HUES48 (cell line): Measurements from ENCODE around the gene TTC33.
"Not testable (repeated sequence)": the region's sequence is repeated elsewhere in the genome, so short reads cannot be mapped to it uniquely, and the experiment has no call there.

Experiments used
- H3K27ac ChIP-seq: one replicate; pipeline ENCODE4 v1.7.0; 2013; ENCODE audit warnings: low read depth, low read length, inconsistent platforms
- H3K27me3 ChIP-seq: 2 replicates; pipeline ENCODE4 v1.6.1; 2013; ENCODE audit warnings: mild to moderate bottlenecking, low read length; ENCODE audit not compliant: control insufficient read depth, insufficient read depth
- H3K36me3 ChIP-seq: 2 replicates; pipeline ENCODE4 v1.6.1; 2013; ENCODE audit warnings: low read length; ENCODE audit not compliant: control insufficient read depth, insufficient read depth
- H3K4me1 ChIP-seq: 2 replicates; pipeline ENCODE4 v1.6.1; 2013; ENCODE audit warnings: mild to moderate bottlenecking, low read length; ENCODE audit not compliant: control insufficient read depth, insufficient read depth
- H3K4me3 ChIP-seq: 2 replicates; pipeline ENCODE4 v1.5.1; 2013; ENCODE audit warnings: mild to moderate bottlenecking, low read depth, low read length
- H3K9ac ChIP-seq: 2 replicates; pipeline ENCODE4 v1.6.1; 2013; ENCODE audit warnings: mild to moderate bottlenecking, low read depth, low read length, moderate library complexity
- H3K9me3 ChIP-seq: 2 replicates; pipeline ENCODE4 v1.6.1; 2013; ENCODE audit warnings: low read length; ENCODE audit not compliant: control insufficient read depth, insufficient read depth

The TTC33 gene

DNA sequence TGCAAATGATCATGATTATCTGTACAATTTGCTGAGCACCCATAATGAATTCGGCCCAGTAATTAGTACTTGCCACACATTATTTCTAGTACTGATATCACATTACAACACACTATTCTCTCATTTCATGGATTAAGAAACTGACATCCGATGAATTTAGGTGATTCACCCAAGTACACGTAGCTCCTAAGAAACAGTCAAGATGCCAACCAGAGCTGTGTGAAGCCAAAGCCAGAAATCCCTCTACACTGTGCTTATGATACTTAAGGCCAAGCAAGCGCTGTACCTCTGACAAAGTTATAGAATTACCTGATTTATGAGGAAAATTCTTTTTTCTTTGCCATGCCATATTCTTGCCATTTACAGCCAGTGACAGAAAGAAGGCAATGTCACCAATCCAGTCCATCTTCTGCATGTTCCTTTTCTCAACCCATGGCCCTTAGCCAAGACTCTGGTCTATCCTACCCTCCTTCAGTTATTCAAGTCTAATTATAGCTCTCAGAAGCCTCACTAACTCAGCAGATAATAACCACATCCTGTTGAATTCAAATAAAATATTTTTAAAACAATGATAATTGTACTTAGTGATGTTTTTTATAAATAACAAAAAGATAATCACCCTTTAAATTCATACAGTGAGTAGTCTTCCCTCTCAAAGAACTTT, 150.3 kb downstream of the TTC33 start:
- Histone ChIP-seq H3K27ac (no peak overlapping the region), H3K36me3 (no peaks in the 10 kb centered on the region), H3K4me3 (no peak overlapping the region), H3K27me3 (no peaks in the 10 kb centered on the region), H3K9me3 (no peaks in the 10 kb centered on the region), H3K9ac (no peak overlapping the region), H3K4me1 (no peaks in the 10 kb centered on the region)

DNA sequence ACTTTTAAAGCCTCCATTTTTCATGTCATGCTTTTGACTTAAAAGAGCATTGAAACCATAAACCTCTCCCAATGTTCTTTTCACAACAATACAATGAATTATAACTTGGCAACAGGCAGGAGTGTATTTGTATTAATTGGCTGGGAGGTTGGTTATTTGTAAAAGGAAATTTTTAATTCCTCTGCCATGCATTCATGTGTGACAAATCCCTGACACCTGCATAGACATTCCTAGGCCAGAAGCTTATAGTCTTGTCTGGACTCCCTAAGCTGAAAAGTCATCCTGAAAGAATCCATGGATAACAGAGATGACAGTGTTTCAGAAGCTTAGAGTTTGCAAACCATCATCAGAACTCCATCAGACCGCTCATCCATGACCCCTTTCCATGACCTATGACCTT, 152.4 kb downstream of the TTC33 start:
- Histone ChIP-seq H3K36me3 (no peaks in the 10 kb centered on the region), H3K4me1 (no peaks in the 10 kb centered on the region), H3K27me3 (no peaks in the 10 kb centered on the region), H3K9ac (no peak overlapping the region), H3K9me3 (no peaks in the 10 kb centered on the region), H3K27ac (no peak overlapping the region), H3K4me3 (no peak overlapping the region)

DNA sequence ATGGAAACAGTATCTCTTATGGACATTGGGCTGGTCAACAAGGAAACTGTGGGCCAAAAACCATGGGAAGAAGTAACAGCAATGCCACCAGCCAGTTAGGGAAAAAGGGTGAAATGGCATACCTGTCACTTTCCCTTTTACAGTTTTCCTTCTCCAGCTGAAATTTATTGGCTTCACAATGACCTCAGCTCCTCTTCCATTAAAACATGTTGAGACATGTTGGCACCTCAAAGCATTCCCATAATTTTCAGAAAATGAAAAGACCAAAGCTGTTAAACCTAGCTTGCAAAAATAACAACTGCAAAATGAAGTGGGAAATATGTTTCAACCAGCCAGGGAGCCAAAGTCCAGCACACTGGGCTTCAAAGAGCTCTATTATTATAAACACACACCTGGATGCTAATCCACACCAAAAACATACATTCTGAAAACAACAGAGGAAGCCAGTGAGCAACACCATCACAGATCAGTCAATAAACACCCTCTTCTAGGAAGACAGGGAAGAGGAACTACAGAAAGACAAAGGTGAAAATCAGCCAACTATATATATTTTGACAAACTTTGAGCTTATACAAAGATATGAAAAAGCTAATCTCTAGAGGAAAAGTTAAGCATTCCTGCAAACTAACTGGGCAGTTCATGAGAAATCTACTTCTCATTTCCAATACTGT, 154.4 kb downstream of the TTC33 start:
- H3K4me1 ChIP-seq, result no peaks in the 10 kb centered on the region
- H3K4me3 ChIP-seq, result no peak overlapping the region
- H3K9me3 ChIP-seq, result no peaks in the 10 kb centered on the region

DNA sequence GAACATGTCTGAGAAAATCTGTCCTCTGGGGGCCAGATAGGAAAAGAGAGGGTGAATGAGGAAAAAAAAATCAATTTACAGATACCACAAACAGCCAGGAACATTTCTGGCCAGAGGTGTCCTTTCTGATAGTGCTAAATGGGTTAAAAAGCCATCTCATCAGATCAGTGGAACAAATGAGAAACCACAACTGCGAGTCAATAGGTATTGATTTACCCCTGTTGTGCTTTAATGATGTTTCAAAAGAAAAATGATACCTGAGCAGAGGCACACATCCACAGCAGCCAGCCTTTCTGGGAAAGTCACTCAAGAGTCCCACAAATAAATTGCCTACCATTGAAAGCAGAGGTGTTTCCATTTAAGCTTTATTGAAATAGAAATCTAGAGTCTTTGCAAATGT, 155.4 kb downstream of the TTC33 start:
- no peaks in the 10 kb centered on the region for H3K4me1 ChIP-seq
- H3K27me3 ChIP-seq, result no peaks in the 10 kb centered on the region
- no peak overlapping the region for H3K27ac ChIP-seq
- no peak overlapping the region for H3K4me3 ChIP-seq
- H3K9me3 ChIP-seq, result no peaks in the 10 kb centered on the region
- H3K36me3 ChIP-seq, result no peaks in the 10 kb centered on the region
- H3K9ac ChIP-seq, result no peak overlapping the region

More for the DNA sequence above, 154.4 kb downstream of the TTC33 start:
- H3K27me3 ChIP-seq, result no peaks in the 10 kb centered on the region
- no peaks in the 10 kb centered on the region for H3K36me3 ChIP-seq
- H3K9ac ChIP-seq, result no peak overlapping the region
- no peak overlapping the region for H3K27ac ChIP-seq

DNA sequence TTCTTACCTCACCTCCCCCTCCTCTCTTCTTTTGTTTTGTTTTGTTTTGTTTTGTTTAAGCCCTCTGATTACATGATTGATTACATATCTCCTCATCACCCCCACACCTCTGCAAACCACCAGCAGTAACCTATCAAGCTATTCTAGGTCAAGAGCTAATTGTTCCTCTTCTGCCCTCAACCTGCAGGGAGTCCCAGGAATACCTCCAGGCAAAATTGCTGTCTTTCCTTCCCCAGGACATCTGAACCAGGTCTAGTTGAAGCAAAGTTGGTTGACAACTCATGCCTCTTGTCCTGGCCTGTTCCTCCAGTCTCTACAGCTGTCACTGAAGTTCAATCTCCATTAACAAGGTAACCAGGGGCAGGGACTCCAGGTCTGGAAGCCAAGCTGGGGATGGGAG, 156.1 kb downstream of the TTC33 start:
- Histone ChIP-seq H3K27me3 (no peaks in the 10 kb centered on the region), H3K27ac (no peak overlapping the region), H3K36me3 (no peaks in the 10 kb centered on the region), H3K4me3 (no peak overlapping the region), H3K9me3 (no peaks in the 10 kb centered on the region), H3K4me1 (no peaks in the 10 kb centered on the region), H3K9ac (no peak overlapping the region)

DNA sequence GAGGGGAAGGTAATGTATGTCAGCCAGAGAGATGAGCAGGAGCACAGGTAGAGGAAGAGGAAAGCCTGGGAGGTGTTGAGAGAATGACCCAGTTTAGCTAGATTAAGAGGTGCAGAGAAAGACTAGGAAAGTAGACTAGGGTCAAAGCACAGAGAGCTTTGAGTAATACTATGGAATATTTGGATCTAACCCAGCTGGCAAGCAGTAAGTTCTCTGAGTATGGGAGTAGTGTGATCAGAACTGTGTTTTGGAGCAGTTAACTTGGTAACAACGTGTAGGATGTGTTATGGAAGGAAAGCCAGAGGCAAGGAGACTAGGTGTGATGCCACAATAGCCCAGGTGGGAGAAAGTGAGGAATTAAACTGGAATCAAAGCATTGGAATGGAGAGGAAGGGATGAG, 160.9 kb downstream of the TTC33 start:
- no peak overlapping the region for H3K9ac ChIP-seq
- H3K9me3 ChIP-seq, result no peaks in the 10 kb centered on the region
- H3K4me1 ChIP-seq, result no peaks in the 10 kb centered on the region
- no peaks in the 10 kb centered on the region for H3K36me3 ChIP-seq
- no peak overlapping the region for H3K4me3 ChIP-seq
- H3K27ac ChIP-seq, result no peak overlapping the region
- H3K27me3 ChIP-seq, result no peaks in the 10 kb centered on the region

DNA sequence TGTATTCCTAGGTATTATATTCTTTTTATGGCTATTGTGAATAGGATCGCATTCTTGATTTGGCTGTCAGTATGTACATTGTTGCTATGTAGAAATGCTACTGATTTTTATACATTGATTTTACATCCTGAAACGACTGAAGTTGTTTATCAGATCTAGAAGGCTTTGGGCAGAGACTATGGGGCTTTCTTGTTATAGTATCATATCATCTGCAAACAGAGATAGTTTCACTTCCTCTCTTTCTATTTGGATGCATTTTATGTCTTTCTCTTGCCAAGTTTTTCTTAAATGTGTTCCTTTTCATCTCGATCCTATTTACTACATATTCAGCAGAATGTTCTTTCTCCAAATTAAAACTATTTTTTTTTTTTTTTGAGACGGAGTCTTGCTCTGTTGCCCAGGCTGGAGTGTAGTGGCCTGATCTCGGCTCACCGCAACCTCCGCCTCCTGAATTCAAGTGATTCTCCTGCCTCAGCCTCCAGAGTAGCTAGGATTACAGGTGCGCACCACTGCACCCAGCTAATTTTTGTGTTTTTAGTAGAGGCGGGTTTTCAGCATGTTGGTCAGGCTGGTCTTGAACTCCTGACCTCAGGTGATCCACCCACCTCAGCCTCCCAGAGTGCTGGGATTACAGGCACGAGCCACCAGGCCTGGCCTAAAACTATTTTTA, 163.9 kb downstream of the TTC33 start:
- not testable (repeated sequence) for H3K27ac ChIP-seq, H3K36me3 ChIP-seq, H3K9ac ChIP-seq, H3K4me3 ChIP-seq, H3K4me1 ChIP-seq, H3K9me3 ChIP-seq, H3K27me3 ChIP-seq

DNA sequence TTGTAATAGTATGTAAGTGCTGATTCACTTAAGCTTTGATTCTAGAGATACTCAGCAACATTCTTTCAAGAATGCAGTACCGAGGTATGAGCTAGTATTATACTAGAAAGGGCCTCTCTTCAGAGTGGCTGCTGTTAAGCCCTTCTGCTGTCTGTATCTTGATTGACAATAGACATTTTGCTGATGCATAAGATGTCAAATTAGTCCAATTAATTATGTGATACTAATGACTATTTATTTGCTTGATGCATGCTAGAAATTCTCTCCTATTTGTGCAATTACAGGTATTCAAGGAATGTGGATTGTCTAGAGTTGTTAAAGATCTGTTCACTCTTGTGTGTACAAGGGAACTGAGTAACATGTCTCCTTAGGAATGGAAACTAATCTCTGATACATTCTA, 168.4 kb downstream of the TTC33 start:
- Histone ChIP-seq H3K9ac (no peak overlapping the region), H3K9me3 (no peaks in the 10 kb centered on the region), H3K36me3 (no peaks in the 10 kb centered on the region), H3K27ac (no peak overlapping the region), H3K4me3 (no peak overlapping the region), H3K27me3 (no peaks in the 10 kb centered on the region), H3K4me1 (no peaks in the 10 kb centered on the region)

DNA sequence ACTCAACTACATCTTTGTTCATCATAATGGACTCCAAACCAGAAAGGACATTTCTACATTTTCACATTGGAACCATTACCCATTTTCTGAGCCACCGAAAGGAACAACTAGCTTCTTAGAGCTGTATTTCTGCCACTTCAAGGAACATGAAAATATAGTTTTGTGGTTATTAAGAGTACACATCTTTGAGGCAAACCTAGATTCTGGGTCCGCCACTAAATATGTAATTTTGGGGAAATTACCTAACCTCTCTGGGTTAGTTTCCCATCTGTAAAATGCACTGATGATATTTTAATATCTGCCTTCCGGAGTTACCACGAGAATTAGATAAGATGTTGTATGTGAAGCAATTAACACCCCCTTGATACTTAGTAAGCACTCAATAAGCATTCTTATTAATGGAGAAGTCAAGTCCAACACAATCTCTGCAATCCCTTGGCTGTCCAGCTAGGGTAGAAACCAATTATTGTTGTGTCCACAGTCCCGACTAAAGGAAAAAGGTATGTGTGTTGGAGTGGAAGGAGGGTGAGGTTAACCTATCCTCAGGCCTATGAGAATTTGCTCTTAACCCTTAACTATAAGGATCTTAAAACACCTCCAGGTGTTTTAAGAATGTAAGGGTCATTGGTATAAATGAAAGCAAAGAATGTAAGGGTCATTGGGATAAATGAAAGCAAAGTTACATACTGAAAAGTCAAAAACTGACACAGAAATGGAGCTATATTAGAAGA, 170.1 kb downstream of the TTC33 start:
- Histone ChIP-seq H3K9me3 (no peaks in the 10 kb centered on the region), H3K27me3 (no peaks in the 10 kb centered on the region), H3K27ac (no peak overlapping the region), H3K4me1 (no peaks in the 10 kb centered on the region), H3K9ac (no peak overlapping the region), H3K36me3 (no peaks in the 10 kb centered on the region), H3K4me3 (no peak overlapping the region)

DNA sequence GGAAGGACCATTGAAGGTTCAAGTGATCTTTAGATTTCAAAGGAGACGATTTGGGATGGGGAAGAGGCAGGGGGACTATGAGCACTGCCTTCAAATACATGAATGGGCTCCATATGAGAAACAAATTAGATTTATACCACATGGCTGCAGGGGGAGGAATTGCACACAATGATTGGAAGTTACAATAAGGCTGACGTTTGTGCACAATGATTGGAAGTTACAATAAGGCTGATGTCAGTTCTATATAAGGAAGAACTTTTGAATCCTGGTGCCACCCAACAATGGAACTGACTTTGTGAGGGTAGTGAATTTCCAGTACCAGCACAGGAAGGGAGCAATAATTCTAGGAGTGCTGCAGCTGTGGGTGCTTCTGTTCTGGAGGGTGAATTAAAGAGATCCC, 171.7 kb downstream of the TTC33 start:
- Histone ChIP-seq H3K9ac (no peak overlapping the region), H3K27me3 (no peaks in the 10 kb centered on the region), H3K4me3 (no peak overlapping the region), H3K27ac (no peak overlapping the region), H3K4me1 (no peaks in the 10 kb centered on the region), H3K9me3 (no peaks in the 10 kb centered on the region), H3K36me3 (no peaks in the 10 kb centered on the region)
